ENCODE measurements around the gene QSOX2.

QSOX2 gene

GRCh38 chr9:136201174-136201573 is 44.4 kb downstream of the QSOX2 start:
- no peak for DNase-seq

- no peak for DNase-seq
These were observed 45.2 kb downstream of the QSOX2 start for GRCh38 chr9:136200424-136200823.

- no peak for DNase-seq
These were observed 46.0 kb downstream of the QSOX2 start for GRCh38 chr9:136199391-136200288.

GRCh38 chr9:136198605-136199083 is 47.0 kb downstream of the QSOX2 start:
- no peak for DNase-seq

DNA sequence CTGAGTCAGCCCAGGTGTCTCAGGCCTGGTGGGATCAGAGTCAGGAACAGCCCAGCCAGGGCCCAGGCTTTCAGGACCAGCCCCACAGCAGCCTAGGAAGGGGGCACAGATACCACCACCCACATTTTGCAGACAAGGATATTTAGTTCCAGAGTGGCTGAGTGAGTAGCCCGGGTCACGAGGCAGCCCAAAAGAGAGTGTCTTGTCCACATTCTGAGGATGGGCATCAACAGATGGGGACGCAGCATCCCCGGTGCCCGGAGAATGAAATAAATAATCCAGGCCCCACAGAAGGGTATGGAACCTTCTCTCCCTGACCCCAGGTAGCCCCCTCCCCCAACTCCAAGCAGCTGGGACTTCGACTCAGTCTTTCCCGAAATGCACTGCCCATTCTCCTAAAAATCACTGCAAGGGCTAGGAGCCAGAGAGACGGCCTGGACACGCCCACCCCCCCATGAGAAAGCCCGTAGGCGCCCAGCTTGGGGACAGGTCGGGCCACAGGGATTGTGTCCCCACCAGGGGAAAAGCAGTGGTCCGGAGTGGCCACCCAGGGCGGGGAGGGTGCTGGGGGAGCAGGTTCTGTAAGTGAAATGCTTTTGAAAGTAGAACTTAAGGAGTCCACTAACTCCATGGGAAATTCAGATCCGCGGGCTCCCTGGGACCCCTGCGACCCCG is 47.5 kb downstream of the QSOX2 start:
- no peak for DNase-seq

DNA sequence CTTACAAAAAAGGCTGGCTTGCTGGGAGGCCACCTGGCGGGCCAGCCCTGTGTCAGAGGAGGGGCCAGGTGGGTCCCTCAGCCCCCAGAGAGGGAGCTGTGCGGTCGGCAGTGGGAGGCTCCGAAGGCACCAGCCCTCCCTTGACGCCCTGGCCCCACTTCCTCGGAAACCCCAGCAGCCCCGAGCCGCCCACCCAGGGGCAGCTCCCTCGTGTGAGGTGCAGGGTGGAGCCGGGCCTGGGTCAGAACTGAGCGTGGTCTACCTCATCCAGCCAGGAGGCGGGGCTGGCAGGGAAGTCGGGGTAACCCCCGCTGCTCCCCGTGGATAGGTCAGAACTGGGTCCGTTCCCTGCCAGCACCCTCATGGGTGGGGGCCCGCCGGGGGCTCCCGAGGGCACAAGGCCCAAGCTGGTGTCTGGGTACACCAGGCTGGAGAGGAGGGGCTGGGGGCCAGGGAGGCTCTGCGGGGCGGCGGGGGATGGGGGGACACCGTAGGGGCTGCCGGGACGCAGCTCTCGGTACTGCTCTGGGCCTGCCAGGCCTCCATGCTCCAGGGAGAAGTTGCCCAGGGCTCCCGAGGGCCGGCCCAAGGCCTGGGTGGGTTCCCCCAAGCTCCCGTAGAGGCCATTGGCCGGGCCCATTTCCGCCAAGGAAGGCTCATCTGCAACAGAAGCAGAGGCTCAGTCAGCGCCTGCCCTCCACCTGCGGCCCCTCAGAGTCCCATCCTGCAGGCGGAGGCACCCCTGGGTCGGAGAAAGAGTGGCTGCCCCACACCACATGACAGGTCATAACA is 48.3 kb downstream of the QSOX2 start:
- DNase-seq, result no peak

GRCh38 chr9:136196404-136197083 is 49.1 kb downstream of the QSOX2 start:
- DNase-seq, result no peak

DNA sequence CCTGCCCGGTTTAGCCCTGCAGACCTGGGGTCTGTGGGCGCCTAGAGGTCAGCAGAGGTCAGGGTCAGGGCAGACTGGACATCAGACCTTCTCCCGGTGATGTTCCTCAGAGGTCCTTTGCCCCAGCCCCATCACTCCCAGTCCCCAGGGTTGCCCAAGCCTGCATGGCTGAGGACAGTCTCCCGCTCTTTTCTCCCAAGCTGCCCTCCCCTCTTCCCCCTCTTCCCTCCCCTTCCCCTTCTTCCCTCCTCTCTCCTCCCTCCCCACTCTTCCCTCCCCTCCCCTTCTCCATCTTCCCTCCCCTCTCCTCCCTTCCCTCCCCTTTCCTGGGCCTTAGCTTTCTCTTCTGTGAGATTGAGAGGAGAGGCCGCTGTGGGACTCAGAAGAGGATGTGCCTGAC is 51.1 kb downstream of the QSOX2 start:
- DNase-seq, result no peak

- DNase-seq, result no peak
These were observed 51.7 kb downstream of the QSOX2 start for GRCh38 chr9:136193891-136194279.

DNA sequence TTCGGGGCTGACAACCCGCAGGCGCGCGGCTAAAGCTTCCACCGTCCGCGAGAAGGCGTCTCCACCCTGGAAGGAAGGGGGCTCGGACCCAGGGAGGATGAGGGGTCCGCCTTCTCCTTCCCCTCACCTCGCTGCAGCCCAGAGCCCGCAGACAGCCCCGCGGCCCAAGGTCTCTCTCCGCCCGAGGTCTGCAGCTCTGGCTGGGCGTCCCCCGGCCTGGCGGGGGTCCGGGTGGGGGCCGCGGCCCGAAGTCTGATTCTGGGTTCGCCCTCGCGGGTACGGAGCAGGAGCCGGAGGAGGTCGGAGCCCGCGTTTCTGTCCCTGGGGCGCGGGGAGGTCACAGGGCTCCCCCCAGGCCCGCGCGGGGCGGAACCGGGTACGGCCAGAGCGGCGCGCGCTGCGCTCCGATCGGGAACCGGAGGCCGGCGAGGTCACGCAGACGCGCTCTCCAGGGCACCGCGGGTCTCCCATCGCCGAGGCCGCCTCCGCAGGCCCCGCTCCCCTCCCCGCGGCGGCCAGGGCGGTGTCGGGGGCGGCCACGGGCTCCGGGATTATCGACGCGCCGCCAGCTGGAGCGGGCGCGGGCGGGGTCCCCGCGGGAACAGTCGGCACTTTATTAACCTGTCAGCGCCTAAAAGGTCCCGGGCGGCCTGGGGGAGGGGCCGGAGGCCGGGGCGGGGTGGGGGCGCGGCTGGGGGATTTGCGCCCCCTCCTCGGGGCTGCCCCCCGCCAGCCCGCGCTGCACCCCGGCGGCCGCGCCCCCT is 52.3 kb downstream of the QSOX2 start:
- no peak for DNase-seq

- DNase-seq, result no peak
These were observed 53.1 kb downstream of the QSOX2 start for GRCh38 chr9:136192289-136193126.

DNA sequence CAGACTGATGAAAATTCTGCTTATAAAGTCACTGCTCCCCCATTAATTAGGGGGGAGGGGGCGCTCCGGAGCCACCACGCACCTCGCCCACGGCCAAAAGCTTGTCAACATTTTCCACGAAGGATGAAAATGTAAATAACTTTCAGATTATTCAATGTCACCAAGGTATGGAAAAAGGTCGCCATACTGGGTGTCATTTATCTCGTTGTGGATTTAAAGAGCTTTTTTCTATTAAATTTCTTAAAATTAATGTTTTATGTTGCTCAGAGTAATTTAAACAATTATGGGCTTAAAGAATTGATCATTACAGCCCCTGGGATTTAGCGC is 53.7 kb downstream of the QSOX2 start:
- no peak for DNase-seq

DNA sequence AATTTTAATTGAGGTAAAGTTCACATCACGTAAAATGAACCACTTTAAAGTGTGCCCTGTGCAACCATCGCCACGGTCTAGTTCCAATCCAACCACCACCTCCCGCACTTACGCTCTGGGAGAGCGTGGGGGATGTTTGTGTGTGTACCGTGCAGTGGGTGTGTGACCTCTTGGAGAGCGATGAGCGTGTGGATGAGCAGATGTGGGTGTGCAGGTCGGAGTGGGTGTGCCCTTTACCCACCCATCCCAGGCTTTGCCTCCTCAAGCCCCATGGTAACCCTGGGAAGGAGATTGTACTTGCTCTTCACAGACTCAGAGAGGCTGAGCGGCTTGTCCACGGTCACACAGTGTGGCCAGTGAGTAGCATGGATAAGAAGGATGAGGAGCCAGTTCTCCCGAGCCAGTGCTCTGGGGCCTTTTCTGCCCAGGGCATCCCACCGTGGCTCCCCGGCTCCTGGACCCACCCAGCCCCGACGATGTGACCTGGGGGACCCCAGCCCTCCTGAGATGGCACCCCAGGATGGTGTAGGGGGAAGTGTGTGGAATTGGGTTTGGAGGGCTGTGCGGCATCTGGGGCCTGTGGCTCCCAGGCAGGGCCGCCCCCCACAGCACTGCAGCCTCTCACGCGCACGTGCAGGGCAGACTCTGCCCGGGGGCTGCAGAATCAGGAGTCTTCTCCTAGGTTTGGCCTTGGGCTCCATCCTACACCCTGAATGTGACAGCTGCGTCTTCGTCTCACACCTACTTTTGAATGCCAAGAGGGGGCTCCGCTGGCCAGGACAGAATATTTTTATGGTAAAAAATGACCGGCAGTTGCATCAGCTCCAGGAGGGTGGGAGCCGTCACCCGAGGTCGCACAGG is 54.3 kb downstream of the QSOX2 start:
- no peak for DNase-seq

DNA sequence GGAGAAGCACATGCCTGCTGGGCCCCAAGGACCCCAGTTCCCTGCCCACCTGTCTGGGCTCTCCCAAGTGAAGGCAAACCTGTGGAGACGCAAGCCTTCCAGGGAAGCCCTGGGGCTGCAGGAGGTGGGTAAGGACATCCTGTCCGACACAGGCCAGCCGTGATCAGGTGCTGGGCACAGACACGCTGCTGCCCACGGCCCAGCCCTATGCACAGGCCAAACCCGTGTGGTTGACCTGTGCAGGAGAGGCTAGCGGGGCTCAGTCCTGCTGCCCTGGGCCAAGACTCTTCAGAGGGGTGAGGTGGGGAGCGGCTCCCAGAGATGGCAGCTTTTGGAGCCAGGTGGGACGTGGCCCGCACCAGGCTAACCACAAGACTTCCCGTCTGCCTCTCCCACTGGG is 55.0 kb downstream of the QSOX2 start:
- no peak for DNase-seq

DNA sequence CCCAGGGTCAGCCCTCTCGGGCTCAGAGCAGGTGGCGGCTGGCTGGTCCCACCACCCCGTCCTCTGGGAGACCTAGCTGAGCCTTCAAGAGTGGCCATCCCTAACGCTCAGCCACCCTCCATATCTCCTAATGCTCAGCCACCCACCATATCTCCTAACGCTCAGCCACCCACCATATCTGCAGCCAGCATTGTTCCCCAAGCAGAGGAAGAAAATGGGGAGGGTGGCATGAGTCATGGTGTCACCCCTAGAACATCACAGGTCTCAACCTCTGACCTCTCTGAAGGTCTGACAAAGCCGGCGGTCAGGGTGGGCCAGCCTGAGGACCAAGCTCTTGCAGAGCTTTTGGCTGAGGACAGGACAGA is 55.4 kb downstream of the QSOX2 start:
- no peak for DNase-seq

DNA sequence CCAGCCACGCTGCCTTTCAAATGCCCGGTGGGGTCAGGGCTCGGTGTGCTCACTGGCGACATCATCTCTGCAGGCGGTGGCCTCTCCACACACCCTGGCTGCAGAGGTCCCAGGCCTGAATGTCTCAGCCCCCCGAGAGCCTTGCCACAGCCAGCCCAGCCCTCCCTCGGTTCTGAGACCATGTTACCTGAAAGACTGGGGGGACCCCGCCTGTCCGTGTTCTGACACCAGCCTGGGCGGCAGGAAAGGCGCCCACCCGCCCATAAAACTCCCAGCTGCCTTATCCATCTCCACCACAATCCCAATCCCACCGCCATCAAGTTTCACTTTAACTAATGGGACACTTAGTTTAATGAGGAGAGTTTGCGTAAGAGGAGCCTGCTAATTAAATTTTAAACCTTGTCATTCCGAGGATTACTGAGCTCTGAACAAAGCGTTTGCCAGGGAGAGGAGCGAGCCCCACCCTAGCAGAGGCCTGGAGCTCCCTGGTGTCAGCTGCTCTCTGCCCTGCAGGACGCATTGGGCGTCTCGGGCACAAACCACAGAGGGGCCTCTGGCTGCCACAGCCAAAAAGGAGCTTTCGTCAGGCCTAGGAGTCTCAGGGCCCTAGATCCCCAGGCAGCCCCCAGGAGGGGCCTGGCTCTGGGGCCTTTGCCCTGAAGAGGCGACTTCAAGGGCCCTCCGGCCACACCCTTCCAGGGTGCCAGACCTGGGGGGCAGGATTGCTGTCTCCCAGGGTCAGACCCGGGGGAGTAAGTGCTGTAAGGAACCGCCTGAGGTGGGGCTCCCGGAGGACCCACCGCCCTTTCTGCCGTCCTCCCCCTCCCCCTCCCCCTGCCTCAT is 56.0 kb downstream of the QSOX2 start:
- DNase-seq, result no peak

DNA sequence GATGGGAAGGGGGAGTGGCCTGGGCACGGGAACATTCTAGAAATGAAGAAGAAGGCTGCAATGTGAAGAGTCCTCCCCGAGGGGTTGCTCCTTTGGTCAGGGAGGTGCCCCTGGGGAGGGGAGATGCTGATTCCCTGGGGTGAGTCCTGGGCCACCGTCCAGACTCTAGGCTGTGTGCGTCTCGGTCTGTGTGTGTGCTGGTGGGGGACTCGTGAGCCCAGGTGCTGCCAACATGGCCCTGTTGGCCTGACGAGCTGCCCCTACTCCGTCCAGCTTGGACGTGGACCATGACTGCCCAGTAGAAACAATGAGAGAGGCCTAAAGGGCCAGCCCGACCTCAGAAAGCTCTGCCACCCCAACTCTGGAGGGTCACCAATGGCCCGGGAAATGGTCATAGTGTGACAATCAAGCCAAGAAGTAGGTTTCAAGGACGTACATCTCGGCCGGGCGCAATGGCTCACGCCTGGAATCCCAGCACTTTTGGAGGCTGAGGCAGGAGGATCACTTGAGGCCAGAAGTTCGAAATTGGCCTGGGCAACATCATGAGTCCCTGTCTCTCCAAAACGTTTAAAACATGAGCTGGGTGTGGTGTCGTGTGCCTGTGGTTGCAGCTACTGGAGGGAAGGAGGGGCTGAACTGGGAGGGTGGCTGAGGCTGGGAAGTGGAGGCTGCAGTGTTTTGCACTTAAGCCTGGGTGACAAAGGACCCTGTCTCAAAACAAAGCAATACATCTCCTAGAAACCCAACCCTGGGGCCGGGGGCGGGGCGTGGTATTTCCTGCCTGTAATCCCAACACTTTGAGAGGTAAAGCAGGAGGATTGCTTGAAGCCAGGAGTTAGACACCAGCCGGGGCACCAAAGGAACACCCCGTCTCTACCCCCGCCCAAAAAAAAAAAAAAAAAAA is 57.7 kb downstream of the QSOX2 start:
- no peak for DNase-seq

- DNase-seq, result no peak
These were observed 58.4 kb downstream of the QSOX2 start for GRCh38 chr9:136187197-136187596.
